G401.6 (cell line): ENCODE measurements around the gene AKAP14.
"Not testable (repeated sequence)": the region's sequence is repeated elsewhere in the genome, so short reads cannot be mapped to it uniquely, and the experiment has no call there.

Source experiments
- FAIRE-seq: peaks from 2 replicates; lab custom pipeline; 2012; peaks lifted over from hg19 to GRCh38; lab: Jason Lieb, UNC

The AKAP14 gene

DNA sequence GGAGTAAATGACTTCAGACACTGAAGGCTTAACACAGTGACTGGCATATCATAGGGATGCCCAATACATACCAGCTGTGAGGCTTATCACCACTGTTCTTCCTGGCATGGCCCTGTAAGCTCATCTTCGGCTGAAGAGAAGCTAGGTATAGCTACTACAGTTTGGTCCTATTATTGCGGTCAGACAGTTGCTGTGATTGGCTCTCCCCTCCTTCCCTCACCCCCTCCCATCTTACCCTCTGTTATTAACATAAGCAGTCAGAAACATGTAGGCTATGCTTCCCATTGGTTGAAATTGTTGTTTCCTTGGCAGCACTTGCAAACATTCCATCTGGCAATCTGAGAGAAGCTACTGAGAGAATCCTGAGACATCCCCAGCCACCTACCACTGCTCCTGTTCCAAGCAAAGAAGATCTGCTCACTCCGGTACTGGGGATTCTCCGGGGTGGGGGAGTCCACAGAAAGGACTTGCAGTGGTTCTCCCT is at the start of gene AKAP14:
TSS of gene AKAP14 (plus strand) at position 51 of the 484 bp plus-strand sequence. CDS start 7,331 bp downstream, outside the sequence.
- no peak for FAIRE-seq

DNA sequence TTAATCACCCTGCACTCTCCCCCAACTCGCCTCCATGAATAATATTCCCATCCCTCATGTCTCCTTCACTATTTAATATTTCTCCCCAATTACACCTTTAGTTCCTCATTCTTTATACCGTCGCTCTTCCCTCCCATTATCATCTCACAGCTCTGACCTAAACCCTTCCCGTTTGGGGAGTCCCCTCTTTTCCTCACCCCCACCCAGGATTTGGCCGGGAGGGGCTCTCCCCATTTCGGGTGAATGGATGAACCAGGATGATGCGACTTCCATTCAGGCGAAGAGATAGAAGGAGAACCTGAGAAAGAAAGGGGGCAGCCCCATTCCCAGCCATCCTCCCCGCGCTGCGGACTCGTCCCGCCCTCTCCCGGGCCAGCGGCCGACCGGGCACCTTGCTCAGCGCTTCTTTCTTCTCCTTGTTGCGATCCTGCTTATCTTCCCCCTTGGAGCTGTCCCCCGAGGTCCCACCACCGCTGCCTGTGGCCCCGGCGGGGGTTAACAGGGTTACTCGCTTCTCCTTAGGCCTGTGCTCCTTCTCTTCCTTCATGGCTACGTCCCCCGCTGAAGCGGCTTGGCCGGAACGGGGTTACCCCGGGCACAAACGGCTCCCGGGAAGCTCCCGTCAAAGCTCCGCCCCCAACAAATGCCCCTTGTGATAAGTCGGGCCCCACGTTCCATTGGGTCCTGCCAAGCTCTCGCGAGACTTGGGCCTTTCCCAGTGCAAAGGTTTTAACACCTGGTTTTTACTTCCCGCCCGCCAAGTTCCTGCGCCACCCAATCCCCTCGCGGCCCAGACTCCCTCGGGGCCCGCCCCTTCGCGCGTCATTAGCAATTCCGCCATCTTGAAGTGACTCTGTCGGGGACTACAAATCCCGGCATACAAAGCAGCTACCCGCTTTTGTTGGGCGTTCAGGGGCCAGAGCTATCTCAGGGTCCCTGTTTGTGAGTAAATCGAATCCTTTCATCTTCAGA is 43.0 kb upstream of the AKAP14 start, which contains the start of gene UPF3B:
TSS of gene UPF3B (minus strand) at position 582 of the 972 bp plus-strand sequence. CDS start at position 547, 35 bp downstream.
- peak; percentile 99 for FAIRE-seq

DNA sequence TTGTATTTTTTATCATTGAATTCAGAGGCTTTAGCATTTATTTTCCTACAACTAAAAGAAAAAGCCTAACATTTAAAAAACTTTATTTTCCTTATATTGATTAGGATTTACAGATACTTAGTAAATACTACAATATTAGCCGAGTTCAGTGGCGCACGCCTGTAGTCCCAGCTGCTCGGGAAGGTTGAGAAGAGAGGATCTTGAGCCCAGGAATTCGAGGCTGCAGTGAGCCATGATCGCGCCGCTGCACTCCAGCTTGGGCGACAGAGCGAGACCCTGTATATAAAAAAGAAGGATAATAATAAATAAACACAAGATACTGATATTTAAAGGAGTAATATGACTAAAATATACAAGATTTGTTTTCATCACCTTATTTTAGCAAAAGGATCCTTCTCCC is 42.2 kb upstream of the AKAP14 start:
- FAIRE-seq = no peak

DNA sequence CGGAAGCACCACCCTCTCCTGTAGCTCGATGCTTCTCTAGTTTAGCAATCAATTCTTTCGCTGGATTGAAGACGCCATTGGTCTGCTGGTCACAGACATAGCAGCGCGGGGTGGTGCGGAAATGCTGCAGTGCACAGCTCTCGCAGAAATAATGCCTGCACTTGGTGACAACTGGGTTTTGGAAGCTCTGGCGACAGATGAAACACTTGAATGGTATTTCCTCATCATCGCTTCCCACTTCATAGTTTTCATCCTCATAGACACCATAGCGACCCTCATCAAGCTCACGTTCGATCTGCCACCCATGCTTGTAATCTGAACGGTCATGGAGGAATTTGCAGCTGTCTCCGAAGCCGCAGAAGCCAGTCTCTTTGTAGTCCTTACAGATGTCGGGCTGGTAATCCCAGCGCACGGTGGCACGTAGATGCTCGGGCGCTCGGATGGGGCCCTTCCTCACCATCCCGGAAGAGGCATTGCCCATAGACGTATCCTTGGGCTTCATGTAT is 25.0 kb upstream of the AKAP14 start:
- FAIRE-seq = no peak

DNA sequence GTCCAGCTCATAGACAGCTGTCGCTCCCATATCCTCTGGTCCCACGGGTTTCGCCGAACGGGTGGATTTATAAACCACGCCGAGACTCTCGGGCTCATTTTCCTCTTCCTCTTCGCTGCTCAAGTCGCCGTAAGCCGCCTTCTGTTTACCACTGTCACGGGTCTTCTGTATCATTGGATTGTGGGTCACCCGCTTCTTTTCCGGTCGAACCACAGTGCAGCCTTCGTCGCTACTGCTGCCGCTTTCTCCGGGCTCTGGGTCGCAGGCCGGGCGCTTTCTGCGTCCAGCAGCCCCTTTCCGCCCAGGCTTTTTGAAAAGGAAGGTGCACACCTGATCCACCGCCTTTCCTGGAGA is 24.5 kb upstream of the AKAP14 start:
- no peak for FAIRE-seq

DNA sequence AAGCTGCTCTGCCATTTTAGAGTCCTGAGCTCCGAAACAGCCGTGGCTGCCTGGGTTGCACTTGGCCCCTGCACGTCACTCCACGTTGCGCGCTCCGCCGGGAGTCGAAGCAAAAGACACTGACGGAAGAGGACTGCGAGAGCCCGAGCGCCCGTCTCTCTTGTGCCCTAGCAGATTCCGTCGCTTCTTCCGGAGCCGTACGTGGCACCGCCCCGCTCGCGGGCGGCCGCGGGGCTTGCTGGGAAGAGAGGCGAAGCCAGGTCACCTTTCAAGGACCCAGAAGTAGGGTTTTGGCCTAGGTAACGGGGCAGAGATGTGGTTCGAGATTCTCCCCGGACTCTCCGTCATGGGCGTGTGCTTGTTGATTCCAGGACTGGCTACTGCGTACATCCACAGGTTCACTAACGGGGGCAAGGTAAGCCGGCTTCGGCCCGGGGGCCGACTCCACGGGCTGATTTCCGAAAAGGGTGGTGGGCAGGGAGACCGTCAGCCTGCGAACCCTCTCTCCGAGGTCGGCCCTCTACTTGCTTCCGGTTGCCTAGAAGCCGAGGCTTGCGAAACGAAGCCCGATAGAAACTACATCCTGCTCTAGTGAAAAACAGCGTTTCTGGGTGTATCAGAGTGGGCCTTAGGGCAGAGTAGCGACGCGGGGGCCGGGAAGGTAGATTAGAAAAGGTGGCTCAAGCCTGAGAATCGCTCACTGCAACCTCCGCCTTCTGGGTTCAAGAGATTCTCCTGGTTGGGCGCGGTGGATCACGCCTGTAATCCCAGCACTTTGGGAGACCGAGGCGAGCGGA is 23.9 kb upstream of the AKAP14 start, which contains the start of the genes NDUFA1 and RNF113A:
TSS of gene NDUFA1 (plus strand) at position 234 of the 797 bp plus-strand sequence. CDS start at position 314, 80 bp downstream.
TSS of gene RNF113A (minus strand) at position 135 of the 797 bp plus-strand sequence. CDS start at position 15, 120 bp downstream.
- FAIRE-seq = peak; percentile 63

DNA sequence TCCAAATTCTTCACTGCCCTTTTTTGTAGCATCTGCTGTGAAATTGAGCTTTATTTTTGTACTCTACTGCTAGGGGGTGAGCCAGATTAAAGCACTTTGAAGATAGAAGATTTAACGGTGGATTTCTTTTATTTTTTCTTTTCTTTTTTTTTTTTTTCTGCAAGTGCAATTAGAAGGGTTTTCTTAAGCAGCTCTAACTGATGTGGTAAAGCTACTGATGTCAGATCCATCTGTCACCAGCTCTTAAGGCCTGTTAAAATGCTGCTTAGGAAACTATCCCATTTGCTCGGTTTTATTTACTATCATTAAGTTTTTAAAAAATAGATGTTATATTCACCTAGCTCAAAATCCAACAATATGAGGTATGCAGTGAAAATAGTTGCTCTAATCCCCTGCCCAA is 17.0 kb upstream of the AKAP14 start:
- no peak for FAIRE-seq

DNA sequence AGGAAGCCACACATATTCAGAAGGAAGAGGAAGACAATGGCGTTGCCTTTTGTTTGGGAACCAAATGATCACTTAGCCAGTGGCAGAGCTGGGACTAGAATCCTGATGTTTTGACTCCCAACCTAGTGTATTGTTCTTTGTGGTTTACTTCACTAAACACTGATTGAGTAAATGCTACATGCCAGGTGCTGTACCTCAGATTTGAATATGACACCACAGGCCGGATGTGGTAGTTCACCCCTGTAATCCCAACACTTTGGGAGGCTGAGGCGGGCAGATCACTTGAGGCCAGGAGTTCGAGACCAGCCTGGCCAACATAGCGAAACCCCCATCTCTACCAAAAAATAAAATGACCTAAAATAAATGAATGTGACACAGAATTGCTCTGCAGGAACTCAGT is 15.6 kb upstream of the AKAP14 start:
- no peak for FAIRE-seq

DNA sequence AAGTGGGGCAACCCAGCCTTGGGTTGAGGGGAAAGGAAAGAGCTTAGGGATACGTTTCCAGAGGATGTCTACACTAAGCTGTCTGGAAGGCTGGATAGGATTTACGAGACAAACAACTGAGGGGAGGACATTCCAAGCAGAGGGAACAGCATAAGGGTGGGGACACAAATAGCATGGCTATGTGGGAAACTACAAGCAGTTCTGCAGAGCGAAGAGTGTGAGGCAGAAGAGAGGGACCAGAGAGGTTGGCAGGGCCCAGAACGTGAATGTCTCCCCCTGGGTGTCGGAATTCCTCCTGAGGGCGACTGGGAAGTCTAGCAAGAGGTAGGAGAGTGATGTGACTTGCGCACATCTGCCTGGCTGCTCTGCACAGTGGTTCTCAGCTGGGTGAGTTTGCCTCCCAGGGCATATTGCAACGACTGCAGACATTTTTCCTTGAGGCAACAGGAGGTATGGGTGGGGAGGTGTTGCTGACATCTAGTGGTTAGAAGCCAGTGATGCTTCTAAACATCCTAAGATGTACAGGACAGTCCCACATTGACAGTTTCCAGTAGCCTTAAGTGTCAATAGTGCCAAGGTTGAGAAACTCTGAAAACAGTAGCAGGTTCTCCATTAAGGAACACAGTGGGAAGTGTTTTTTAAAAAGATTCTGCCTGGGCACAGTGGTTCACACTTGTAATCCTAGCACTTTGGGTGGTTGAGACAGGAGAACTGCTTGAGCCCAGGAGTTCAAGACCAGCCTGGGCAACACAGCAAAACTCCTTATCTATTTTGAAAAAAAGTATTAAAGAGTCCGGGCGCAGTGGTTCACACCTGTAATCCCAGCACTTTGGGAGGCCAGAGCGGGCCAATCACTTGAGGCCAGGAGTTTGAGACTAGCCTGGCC is 14.9 kb upstream of the AKAP14 start:
- FAIRE-seq = peak; percentile 42

DNA sequence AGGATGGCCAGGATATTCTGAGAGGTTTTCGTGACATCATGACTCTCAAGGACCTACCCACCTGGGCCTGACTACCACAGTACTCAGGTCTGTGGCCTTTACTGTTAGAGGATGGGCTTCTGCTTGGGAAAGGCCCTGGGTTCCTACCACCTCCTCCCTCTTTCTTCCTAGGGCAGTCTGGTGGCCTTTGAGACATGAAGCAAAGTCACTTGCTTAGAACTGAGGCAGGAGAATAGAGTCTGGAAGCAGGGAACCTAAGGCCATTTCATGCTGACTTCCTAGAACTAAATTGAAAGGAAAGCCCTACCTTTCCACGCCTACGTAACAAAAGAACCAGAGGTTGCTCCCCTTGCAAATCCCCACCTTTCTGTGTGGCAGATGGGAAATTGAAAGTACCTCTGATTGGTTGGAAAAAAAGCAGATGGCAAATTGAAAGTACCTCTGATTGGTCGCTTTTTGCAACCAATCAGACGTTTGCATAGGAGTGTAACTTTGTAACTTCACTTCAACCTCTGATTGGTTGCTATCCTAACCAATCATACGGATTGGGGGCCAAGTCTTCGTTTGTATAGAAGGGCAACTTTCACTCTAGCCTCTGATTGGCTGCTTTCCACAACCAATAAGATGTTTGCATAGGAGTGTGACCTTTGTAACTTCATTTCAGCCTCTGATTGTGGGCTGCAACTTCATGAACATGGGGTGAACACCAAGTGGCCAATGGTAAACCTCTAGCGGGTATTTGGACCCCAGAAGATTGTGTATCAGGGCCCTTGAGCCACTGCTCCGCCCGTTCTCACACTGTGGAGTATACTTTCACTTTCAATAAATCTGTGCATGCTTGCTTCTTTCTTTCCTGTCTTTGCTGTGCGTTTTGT is 9.9 kb upstream of the AKAP14 start:
- FAIRE-seq = peak; percentile 57

DNA sequence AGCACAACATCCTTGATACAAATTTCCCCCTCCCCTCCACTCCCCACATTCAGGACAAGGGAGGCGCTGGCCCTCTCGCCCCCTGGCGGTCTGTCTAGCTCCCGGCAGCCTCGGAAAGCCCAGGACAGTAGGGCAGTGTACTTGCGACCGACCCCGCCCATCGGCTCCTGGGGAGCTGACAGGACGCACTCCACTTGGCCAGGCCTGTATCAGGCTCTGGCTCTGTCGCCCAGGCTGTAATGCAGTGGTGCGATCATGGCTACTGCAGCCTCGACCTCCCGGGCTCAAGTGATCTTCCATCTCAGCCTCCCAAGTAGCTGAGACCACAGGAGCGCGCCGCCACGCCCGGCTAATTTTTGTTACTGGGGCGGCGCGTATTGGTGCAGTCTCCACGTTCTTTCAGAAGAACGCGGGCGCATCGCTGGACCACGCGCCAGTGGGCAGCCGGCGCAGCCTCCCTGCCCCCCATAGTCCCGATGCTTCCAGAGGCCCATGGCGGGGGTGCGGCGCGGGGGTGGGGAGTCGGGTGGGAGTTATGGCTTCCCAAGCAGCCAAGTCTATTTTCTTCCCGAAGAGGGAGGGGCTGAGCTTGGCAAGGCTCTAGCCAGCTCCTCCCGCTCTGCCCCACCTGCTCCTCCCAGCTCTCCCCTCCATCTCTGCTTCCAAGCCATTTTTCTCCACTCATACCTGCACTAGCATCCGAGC is 7.8 kb upstream of the AKAP14 start:
- FAIRE-seq = no peak

DNA sequence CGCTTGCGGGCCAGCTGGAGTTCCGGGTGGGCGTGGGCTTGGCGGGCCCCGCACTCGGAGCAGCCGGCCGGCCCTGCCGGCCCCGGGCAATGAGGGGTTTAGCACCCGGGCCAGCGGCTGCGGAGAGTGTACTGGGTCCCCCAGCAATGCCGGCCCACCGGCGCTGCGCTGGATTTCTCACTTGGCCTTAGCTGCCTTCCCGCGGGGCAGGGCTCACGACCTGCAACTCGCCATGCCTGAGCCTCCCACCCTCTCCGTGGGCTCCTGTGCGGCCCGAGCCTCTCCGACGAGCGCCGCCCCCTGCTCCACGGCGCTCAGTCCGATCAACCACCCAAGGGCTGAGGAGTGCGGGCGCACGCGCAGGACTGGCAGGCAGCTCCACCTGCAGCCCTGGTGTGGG is 5.1 kb upstream of the AKAP14 start:
- FAIRE-seq = not testable (repeated sequence)

DNA sequence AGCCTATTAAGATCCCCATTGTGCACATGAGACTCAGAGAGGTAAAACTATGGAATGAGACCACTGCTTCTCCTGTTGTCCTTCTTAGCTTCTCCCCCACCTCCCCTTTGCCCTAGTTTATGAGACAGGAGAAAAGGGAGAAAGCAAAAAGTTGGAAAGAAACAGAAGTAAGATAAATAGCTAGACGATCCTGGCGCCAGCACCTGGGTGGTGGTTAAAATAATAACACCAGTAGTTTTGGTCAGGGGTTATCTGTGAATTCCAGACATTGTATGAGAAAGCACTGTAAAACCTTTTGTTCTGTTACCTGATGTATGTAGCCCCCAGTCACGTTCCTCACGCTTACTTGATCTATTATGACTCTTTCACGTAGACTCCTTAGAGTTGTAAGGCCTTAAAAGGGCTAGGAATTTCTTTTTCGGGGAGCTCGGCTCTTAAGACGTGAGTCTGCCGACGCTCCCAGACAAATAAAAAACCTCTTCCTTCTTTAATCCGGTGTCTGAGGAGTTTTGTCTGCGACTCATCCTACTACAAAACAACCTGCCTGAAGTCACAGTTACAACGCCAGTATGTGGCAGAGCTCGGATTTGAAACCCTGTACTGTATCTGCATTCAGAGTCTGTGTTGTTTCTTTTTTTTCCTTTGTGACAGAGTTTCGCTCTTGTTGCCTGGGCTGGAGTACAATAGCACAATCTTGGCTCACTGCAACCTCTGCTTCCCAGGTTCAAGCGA is 3.6 kb upstream of the AKAP14 start:
- FAIRE-seq = not testable (repeated sequence)

DNA sequence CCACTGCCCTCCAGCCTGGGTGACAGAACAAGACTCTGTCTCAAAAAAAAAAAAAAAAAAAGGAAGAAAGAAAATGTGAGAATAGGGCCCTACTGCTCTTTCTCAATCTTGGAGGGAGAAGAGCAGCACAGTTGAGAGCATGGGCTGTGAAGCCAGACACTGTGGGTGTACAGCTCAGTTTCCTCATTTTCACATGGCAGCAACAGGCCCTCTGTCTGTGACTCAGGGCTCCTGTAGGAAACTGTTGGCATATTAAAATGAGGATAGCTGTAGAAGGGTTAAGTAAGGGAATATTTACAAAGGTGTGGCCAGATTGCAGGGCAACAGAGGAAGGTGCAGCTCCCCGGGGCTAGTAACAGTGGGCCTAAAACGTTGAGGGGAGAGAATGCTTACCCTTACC is 3.4 kb downstream of the AKAP14 start:
- no peak for FAIRE-seq

DNA sequence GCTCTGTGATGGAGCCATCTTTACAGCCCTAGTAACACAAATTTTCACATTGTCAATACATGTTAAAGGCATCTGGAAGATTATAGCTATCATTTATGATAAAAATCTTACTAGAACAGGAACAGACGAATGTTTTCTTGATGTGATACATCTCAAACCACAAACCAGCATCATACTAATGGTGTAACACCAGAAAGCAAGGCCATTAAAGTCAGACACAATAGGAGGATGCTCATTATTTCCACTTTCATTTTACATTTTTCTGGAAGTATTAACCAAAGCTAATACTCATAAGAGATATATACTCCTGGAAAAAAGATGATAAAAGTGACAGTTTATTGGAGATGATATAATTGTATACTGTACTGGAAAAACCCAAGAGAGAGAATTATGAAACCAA is 5.3 kb downstream of the AKAP14 start:
- no peak for FAIRE-seq

DNA sequence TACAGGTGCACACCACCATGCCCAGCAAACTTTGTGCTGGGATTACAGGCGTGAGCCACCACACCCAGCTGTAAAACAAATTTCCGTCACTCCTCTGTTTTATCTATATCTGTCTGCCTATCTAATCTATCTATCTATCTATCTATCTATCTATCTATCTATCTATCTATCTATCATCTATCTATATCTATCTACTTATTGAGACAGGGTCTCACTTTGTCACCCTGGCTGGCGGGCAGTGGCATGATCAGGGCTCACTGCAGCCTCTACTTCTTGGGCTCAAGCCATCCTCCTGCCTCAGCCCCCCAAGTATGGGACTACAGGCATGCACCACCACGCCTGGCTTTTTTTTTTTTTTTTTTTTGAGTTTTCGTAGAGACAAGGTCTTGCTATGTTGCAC is 20.6 kb downstream of the AKAP14 start:
- no peak for FAIRE-seq

DNA sequence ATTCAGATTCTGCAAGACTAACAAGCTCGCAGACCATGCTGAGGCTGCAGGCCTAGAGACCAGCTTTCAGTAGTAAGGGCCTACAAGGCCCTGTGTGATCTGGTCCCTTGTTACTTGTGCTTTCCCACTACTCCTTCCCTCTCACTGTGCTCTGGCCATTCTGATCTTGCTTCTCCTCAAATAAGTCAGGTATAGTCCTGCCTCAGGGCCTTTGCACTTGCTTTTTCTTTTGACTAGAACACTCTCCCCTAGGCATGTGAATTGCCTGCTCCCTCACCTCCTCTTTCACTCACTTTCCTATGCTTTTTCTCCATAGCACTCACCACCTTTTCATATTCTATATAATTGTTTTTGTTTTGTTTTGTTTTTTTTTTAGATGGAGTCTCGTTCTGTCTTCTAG is 22.2 kb downstream of the AKAP14 start:
- FAIRE-seq = no peak

DNA sequence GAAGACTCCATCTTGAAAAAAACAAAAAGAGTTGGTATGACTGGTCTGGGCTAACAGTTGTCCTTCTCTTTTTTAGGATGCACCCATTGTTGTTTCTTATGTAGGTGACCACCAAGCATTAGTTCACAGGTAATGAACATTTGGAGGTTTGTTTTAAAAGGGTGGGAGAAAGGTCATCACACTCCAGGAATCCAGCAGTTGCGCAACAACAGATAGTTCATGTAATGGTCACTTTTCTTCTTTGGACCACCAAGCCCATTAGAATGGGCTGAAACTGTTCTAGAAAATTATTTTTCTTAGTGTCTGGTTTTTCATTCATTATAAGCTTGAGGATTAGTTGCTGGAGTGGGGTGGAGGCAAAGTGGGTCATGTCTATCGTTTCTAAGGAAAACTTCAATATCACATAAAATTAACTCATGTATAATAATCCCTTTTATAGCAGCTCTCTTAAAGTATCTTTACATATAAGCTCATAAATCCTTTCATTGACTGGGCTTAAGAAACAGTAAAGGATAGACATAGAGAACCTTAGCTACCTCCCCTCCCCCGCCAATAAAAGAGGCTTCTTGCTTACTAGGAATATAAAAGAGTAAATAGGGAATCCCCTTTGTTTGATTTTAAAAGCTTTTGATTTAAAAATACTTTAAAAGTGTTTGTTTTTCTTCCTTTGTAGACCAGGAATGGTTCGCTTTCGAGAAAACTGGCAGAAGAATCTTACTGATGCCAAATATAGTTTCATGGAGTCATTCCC is 24.3 kb downstream of the AKAP14 start:
- no peak for FAIRE-seq
